Measurements from ENCODE around the gene CDIPT.

Gene CDIPT

DNA sequence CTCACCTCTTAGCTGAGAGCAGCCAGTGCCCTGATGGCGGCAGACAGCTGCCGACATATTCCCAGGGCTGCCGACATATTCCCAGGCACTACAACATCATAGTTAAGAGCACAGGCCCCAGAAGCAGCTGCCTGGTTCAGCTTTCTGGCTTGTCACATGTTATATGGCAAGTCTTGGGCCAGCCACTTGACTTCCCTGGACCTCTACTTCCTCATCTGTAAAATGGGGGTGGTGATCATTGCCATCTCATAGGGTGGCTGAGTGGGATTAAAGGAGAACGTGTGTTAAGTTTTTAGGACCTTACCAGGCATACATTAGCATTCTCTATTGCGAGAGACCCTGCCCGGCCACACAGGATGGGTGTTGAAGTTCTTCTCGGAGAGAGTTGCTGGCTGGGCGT is 19.1 kb downstream of the CDIPT start:
- DNase-seq (ENCODE audit: extremely low read depth, low read depth), result no peak
- H3K4me3 ChIP-seq (replicated peaks; ENCODE audit: low read depth, low read length), result no peak overlapping the region
- TF ChIP-seq, protein P1, sequence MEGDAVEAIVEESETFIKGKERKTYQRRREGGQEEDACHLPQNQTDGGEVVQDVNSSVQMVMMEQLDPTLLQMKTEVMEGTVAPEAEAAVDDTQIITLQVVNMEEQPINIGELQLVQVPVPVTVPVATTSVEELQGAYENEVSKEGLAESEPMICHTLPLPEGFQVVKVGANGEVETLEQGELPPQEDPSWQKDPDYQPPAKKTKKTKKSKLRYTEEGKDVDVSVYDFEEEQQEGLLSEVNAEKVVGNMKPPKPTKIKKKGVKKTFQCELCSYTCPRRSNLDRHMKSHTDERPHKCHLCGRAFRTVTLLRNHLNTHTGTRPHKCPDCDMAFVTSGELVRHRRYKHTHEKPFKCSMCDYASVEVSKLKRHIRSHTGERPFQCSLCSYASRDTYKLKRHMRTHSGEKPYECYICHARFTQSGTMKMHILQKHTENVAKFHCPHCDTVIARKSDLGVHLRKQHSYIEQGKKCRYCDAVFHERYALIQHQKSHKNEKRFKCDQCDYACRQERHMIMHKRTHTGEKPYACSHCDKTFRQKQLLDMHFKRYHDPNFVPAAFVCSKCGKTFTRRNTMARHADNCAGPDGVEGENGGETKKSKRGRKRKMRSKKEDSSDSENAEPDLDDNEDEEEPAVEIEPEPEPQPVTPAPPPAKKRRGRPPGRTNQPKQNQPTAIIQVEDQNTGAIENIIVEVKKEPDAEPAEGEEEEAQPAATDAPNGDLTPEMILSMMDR (IDR thresholded peaks at IDR 0.05; ENCODE audit: low read depth, low read length, missing control alignments), result no peak

DNA sequence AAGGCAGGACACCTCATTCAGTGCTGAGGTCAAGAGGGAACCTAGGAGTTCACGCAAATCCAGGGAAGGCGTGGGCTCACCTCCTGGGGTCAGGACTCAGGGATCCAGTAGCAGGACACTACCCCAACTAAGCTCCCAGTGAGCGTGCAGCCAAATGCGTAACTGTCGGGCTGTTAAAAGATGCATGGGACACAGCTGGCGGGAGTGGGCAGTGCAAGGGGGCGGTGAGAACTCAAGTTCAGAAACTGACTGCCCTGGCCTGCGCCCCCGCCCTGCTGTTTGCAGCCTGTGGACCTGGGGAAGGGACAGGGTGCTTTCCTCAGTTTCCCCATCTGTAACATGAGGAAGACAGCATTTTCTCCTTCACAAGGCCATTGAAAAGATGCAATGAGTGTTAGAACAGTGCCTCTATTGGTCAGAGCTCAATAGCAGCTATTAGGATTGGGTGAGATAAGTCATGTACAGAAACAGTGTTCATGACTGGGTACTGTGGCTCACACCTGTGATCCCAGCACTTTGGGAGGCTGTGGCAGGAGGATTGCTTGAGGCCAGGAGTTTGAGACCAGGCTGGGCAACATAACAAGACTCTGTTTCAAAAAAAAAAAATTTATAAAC is 20.2 kb downstream of the CDIPT start:
- H3K4me3 ChIP-seq (replicated peaks; ENCODE audit: low read depth, low read length), result no peak overlapping the region
- TF ChIP-seq, protein P1 (IDR thresholded peaks at IDR 0.05; ENCODE audit: low read depth, low read length, missing control alignments), result no peak
- no peak for DNase-seq (ENCODE audit: extremely low read depth, low read depth)

DNA sequence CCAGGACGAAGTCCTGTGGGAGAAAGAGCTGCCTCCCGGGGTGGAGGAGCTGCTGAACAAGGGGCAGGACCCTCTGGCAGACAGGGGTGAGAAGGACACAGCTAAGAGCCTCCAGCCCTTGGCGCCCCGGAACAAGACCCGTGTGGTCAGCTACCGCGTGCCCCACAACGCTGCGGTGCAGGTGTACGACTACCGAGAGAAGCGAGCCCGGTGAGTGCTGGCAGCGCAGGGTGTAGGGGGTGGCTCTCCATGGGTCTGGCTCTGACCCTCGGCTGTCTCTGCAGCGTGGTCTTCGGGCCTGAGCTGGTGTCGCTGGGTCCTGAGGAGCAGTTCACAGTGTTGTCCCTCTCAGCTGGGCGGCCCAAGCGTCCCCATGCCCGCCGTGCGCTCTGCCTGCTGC is 21.4 kb downstream of the CDIPT start:
- TF ChIP-seq, protein P1 (IDR thresholded peaks at IDR 0.05; ENCODE audit: low read depth, low read length, missing control alignments), result no peak
- no peak overlapping the region for H3K4me3 ChIP-seq (replicated peaks; ENCODE audit: low read depth, low read length)
- no peak for DNase-seq (ENCODE audit: extremely low read depth, low read depth)

DNA sequence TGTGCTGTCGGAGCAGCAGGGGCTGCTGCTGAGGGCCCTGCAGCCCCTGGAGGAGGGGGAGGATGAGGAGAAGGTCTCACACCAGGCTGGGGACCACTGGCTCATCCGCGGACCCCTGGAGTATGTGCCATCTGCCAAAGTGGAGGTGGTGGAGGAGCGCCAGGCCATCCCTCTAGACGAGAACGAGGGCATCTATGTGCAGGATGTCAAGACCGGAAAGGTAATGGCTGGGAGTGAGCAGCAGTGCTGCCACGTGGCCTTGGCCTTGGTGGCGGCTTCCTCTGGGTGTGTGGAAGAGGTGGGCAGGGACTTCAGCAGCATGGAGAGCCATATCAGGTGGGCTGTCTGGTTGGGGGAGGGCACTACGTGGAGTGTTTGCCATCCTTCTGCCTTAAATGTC is 22.8 kb downstream of the CDIPT start:
- DNase-seq (ENCODE audit: extremely low read depth, low read depth), result no peak
- TF ChIP-seq, protein P1 (IDR thresholded peaks at IDR 0.05; ENCODE audit: low read depth, low read length, missing control alignments), result no peak

DNA sequence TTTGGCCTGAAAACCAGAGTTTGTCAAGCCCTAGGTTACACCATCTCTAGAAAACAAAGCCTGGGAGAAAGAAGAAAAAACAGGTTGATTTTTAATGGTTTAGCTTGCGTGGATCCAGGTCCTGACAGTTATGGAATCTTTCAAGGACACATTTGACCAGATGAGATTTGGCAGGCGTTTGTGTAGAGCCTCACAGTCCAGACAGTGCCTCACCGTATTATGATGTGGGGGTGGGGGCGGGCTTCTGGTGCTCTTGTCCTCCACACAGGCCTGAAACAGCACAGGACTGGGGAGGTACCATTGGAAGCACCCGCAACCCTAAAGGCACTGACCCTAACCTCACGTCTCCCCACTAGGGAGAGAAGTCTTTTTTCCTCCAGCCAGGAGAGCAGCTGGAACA is 23.2 kb downstream of the CDIPT start:
- no peak for DNase-seq (ENCODE audit: extremely low read depth, low read depth)
- H3K4me3 ChIP-seq (replicated peaks; ENCODE audit: low read depth, low read length), result no peak overlapping the region
- TF ChIP-seq, protein P1 (IDR thresholded peaks at IDR 0.05; ENCODE audit: low read depth, low read length, missing control alignments), result no peak

More for the DNA sequence above, 22.8 kb downstream of the CDIPT start:
- no peak overlapping the region for H3K4me3 ChIP-seq (replicated peaks; ENCODE audit: low read depth, low read length)

DNA sequence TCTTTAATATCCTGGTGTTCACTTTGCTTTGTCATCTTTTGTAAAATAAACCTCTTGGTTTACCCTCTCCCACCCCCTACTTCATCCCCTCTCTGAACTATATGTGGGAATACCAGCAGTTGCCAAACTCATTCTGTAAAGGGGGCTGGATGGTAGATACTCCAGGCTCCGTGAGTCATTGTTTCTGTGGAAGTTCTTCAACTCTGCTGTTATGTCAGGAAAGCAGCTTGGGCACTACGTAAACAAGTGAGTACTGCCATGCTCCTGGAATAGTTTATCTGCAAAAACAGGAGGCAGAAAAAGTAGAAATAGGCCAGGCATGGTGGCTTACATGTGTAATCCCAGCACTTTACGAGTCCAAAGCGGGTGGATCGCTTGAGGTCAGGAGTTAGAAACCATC is 25.2 kb downstream of the CDIPT start:
- no peak for DNase-seq (ENCODE audit: extremely low read depth, low read depth)
- TF ChIP-seq, protein P1 (IDR thresholded peaks at IDR 0.05; ENCODE audit: low read depth, low read length, missing control alignments), result no peak

DNA sequence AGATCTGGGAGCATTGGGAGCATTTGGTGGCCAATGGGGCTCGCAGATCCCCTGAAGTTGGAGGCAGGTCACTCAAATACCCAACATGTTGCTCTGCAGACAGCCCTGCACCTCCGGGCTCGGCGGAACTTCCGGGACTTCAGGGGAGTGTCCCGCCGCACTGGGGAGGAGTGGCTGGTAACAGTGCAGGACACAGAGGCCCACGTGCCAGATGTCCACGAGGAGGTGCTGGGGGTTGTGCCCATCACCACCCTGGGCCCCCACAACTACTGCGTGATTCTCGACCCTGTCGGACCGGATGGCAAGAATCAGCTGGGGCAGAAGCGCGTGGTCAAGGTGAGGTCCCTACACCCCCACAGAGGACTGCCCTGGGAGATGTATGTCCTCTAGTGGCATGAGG is 26.4 kb downstream of the CDIPT start:
- TF ChIP-seq, protein P1 (IDR thresholded peaks at IDR 0.05; ENCODE audit: low read depth, low read length, missing control alignments), result no peak
- DNase-seq (ENCODE audit: extremely low read depth, low read depth), result no peak
- H3K4me3 ChIP-seq (replicated peaks; ENCODE audit: low read depth, low read length), result no peak overlapping the region

More for the DNA sequence above, 25.2 kb downstream of the CDIPT start:
- no peak overlapping the region for H3K4me3 ChIP-seq (replicated peaks; ENCODE audit: low read depth, low read length)
